NCI-H2029 (cell line): ENCODE measurements around the gene ZNF528.

Experiments
- DNase-seq: peaks from one replicate; lab custom pipeline; 2025; lab: John Stamatoyannopoulos, UW

The ZNF528 gene

GRCh38 chr19:52397310-52398080, at the start of gene ZNF528:
Gene ZNF528, plus strand, starts transcription at chr19:52397849. Its CDS starts 4,165 bp downstream, at chr19:52402014.
- DNase-seq: peak; percentile 94

GRCh38 chr19:52351512-52351911, 46.1 kb upstream of the ZNF528 start:
- DNase-seq: no peak

- no peak for DNase-seq
Observed at GRCh38 chr19:52366414-52366824, 31.2 kb upstream of the ZNF528 start.

GRCh38 chr19:52369559-52370340, 27.9 kb upstream of the ZNF528 start, which contains the start of gene ZNF880:
Gene ZNF880, plus strand, starts transcription at chr19:52369923. Its CDS starts 43 bp downstream, at chr19:52369966.
- DNase-seq: peak; percentile 94

- DNase-seq: no peak
Observed at GRCh38 chr19:52370341-52370710, 27.3 kb upstream of the ZNF528 start.

- no peak for DNase-seq
Observed at GRCh38 chr19:52391135-52391534, 6.5 kb upstream of the ZNF528 start.

GRCh38 chr19:52398081-52398441, 412 bp downstream of the ZNF528 start:
- no peak for DNase-seq

GRCh38 chr19:52410276-52410675, 12.6 kb downstream of the ZNF528 start:
- DNase-seq: no peak

- DNase-seq: no peak
Observed at GRCh38 chr19:52415711-52416110, 18.1 kb downstream of the ZNF528 start.

GRCh38 chr19:52428937-52429336, 31.3 kb downstream of the ZNF528 start, which contains the start of gene ZNF534:
Gene ZNF534, plus strand, starts transcription at chr19:52429148. Its CDS starts 2,327 bp downstream, at chr19:52431475.
- no peak for DNase-seq

GRCh38 chr19:52442179-52442578, 44.5 kb downstream of the ZNF528 start:
- no peak for DNase-seq

GRCh38 chr19:52444506-52444905, 46.9 kb downstream of the ZNF528 start:
- DNase-seq: no peak

- DNase-seq: no peak
Observed at GRCh38 chr19:52451241-52451640, 53.6 kb downstream of the ZNF528 start.

GRCh38 chr19:52453324-52454094, 55.9 kb downstream of the ZNF528 start, which contains the start of gene ZNF578:
Gene ZNF578, plus strand, starts transcription at chr19:52453553. Its CDS starts 48,293 bp downstream, at chr19:52501846.
- no peak for DNase-seq

- peak; percentile 42 for DNase-seq
Observed at GRCh38 chr19:52464798-52465470, 67.3 kb downstream of the ZNF528 start.
